Activated CD8-positive, alpha-beta memory T cell treated with anti-CD3 and anti-CD28 coated beads, Interleukin-2, amount 50 U/mL, for 4 hours (primary cell): Measurements from ENCODE around the gene FBXW9.
"Not testable (repeated sequence)": the region's sequence is repeated elsewhere in the genome, so short reads cannot be mapped to it uniquely, and the experiment has no call there.

Experiments
- DNase-seq: peaks from one replicate; pipeline ENCODE4 v3.0.0-alpha.2; 2020

The FBXW9 gene

GRCh38 chr19:12647490-12648071 lies 48.9 kb downstream of the FBXW9 start:
- DNase-seq, result no peak

- DNase-seq, result no peak
Observed at GRCh38 chr19:12647047-12647446, 49.4 kb downstream of the FBXW9 start.

GRCh38 chr19:12646551-12646950 lies 49.9 kb downstream of the FBXW9 start:
- no peak for DNase-seq

- DNase-seq, result not testable (repeated sequence)
Observed at GRCh38 chr19:12643716-12644115, 52.7 kb downstream of the FBXW9 start.

- DNase-seq, result no peak
Observed at GRCh38 chr19:12642506-12642905, 53.9 kb downstream of the FBXW9 start.

- no peak for DNase-seq
Observed at GRCh38 chr19:12641456-12641855, 55.0 kb downstream of the FBXW9 start.

- DNase-seq, result peak; percentile 86
Observed at GRCh38 chr19:12639901-12640613, 56.4 kb downstream of the FBXW9 start.
